Sciatic nerve (tissue), 2 donors: ENCODE data around the gene CYB5D1. TPM values are rescaled to one million over a fixed set of nuclear protein-coding genes. Genes with fewer than 3 reads are reported as not detected.

ENCODE experiments used
- ATAC-seq: fragments of 200-7000 bp; cut with Tn5 transposase; one replicate; pipeline ENCODE4 v1.9.1; 2020; ENCODE audit warnings: mild to moderate bottlenecking, moderate library complexity
- DNase-seq: peaks from one replicate; pipeline ENCODE4 v3.0.0-alpha.2; 2020; ENCODE audit warnings: low spot score
- intact Hi-C: fragments of 100-400 bp; cut with DNase I; formaldehyde crosslinking; loops from one replicate; pipeline ENCODE4 v1.14.2; 2022
- total RNA-seq: library from RNA; stranded (reverse); fragmentation: NEBNext Ultra II Directional; extraction: Animal tissue kit (Norgen Biotek cat#: 25700); gene quantifications from one replicate; pipeline ENCODE4 v1.2.1, GENCODE V29; 2021
- donor health status: DM: no; HTN: no; CAD: no.
- donor health status: DM: no; HTN: no; CAD: no.

The CYB5D1 gene
- total RNA-seq, 1 donor from 2014 or later, result 13.3 TPM

DNA sequence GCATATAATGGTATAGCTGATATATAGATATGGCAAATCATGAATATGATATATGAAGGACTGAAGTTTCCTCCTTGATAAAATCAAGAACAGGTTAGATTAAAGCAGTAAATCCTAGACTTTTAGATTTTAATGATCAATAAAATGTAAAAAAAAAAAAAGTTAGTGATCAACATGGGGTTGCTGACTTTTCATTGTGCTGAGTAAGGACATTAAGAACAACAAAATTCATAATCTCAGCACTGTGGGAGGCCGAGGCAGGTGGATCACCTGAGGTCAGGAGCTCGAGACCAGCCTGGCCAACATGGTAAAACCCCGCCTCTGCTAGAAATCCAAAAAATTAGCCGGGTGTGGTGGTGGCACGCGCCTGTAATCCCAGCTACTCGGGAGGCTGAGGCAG is 20.4 kb downstream of the CYB5D1 start:
- intact Hi-C loops, result no loop called here
- DNase-seq (no peak), ATAC-seq (no peak)

DNA sequence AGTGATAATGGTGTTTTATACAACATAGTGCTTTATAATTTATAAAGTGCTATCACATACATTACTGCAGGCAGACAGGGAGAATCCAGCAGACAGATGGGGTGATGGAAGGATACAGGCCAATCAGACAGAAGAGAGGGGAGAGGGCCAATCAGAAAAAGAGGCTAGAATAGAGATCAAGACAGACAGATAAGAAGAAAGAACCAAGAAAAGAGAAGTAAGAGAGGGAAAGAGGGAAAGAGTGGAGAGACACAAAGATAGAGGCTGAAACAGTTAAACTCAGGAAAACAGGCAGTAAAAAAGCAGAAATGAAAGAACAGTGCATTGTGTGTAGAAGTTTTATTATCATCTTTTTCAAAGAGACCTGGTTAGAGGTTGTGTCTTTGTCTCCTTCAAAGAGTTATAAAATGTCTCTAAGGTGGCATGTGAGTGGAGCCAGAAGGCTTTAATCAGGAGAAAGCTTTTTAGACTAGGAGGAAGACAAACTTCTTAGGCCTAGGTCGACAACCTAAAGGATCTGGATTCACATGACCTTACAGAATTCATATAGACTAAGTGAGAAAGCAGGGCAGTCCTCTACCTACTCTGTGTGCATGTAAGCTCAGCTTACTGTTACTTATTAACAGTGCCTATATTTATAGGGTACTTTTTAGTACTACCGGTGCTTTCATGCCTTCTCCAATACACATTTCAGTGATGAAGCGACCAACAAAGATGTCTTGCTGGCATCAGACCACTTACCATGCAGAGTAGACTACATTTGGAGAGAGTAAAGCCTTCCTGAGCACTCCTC is 22.5 kb downstream of the CYB5D1 start:
- intact Hi-C loops, result no loop called here
- no peak for ATAC-seq

DNA sequence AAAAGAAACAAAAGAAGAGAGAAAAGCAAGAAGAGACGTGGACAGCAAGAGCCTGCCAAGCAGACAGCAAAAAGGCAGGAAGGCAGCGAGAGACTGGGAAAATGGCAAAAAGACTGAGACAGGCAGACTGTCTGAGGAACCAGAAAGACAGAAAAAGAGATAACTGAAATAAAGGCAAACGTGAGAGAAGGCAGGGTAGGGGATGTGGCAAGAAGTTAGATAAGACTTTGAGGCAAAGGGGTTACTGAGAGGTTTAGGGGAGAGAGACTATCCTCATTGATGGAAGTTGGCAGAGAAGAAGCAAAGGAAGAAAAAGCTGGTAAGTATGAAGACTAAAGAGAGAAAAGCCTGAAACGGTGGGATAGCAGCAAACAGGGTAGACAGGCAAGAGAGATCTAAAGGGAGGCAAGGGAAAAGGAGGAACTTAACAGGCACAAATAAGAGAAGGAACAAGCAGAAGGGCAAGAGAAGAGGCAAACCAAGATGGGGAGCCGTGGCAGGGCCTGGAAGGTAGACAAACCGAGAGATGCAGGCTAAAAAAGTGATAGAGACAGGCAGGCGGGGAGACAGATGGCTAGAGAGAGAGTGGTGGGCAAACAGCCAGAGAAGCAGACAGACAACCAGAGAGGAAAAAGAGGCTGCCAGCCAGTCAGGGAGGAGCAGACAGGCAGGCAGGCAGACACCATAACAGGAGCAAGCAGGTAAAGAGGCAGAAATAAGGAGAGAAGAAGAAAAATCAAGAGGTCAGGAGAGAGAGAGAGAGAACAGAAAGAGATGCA is 23.7 kb downstream of the CYB5D1 start:
- DNase-seq, result no peak

More for the DNA sequence above, 22.5 kb downstream of the CYB5D1 start:
- no peak for DNase-seq

DNA sequence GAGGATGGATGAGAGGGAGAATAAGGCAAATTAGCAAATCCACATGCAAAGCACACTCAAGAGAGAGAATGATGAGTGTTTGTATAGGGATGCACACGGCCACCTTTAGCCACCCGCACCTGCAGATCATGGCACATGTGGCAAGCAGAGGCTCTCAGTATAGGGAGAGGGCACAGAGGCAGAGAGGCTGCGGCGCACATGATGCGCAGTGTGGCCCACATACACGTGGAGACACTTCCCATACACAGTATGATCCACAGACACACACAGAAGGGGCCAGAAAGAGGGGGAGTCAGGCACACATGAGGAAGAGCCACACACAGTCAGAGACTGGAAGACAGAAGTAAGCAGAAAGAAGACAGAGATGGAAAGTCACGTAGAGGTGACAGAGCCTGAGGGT is 24.3 kb downstream of the CYB5D1 start:
- ATAC-seq, result no peak
- intact Hi-C loops, result no loop called here
- DNase-seq, result no peak

More for the DNA sequence above, 23.7 kb downstream of the CYB5D1 start:
- intact Hi-C loops, result no loop called here
- ATAC-seq, result no peak

DNA sequence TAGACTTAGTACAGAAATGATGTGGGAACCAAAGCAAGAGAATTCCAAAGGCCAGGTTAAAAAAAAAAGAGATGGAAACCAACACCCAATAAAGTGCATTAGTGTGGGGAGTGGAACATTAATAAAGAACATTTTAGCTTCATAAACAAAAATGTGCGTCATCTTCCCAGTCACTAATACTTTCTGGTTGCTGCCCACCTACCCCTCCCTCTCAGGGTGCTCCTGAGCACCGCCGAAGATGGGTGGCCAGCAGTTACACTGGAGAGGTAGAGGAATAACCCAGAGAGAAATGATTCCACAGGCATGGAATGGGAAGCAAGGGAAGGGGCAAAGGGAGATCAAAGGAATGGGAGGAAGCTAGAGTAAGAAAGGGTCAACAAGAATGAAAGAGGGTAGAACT is 24.8 kb downstream of the CYB5D1 start:
- no peak for ATAC-seq

DNA sequence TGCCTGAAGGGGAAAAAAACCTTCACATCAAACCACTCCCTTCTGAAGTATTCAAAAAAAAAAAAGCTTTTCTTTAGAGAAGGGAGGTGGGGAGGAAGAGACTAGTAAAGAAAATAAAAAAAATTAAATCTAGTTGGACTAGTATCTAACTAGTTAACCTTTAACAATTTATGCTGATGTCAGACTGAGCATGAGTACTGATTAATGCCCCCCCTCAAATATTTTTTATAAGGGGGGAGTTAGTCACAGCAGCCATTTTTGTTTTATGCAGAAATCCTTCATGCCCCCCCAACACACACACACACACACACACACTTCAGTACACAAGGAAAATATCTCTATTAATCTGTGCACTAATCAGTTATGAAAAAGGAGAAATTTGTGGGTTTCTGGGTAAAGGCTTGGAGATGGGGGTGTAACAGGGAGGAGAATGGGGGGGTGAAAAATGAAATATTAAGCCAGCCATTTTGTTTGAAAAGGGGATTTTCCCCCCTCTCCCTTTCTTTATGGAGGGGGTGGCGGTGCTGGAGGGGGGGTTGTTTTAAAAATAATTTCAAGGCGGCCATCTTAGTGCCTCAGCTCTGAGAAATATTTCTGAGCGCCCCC is 26.1 kb downstream of the CYB5D1 start:
- DNase-seq, result no peak
- intact Hi-C loops, result no loop called here
- ATAC-seq, result no peak

More for the DNA sequence above, 24.8 kb downstream of the CYB5D1 start:
- DNase-seq, result no peak
- intact Hi-C loops, result no loop called here

DNA sequence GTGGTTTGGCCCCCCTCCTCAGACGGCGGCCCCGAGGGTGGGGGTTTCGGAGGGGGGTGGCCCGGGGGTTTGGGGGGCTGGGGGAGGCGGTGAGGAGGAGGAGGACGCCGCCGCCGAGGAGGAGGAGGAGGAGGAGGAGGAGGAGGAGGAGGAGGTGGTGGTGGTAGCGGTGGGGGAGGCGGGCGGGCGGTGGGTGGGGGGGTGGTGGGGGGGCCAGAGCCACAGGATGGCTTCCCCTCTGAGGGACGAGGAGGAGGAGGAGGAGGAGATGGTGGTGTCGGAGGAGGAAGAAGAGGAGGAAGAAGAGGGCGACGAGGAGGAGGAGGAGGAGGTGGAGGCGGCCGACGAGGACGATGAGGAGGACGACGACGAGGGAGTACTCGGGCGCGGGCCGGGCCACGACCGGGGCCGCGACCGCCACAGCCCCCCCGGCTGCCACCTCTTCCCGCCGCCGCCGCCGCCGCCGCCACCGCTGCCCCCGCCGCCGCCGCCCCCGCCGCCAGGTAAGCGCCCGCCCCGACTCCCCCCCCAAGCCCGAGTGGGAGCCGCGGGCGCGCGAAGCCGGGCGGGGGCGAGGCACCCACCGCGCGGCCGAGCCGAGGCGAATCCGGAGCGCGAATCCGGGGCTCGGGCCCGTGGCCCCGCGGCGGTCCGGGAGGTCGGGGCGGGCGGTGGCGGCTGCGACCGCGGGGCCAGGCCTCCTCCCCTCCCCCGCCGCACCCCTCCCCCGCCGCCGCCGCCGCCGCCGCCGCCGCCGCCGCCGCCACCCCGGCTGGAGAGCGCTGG is 27.0 kb downstream of the CYB5D1 start:
- intact Hi-C loops, result no loop called here
- no peak for DNase-seq
- no peak for ATAC-seq

DNA sequence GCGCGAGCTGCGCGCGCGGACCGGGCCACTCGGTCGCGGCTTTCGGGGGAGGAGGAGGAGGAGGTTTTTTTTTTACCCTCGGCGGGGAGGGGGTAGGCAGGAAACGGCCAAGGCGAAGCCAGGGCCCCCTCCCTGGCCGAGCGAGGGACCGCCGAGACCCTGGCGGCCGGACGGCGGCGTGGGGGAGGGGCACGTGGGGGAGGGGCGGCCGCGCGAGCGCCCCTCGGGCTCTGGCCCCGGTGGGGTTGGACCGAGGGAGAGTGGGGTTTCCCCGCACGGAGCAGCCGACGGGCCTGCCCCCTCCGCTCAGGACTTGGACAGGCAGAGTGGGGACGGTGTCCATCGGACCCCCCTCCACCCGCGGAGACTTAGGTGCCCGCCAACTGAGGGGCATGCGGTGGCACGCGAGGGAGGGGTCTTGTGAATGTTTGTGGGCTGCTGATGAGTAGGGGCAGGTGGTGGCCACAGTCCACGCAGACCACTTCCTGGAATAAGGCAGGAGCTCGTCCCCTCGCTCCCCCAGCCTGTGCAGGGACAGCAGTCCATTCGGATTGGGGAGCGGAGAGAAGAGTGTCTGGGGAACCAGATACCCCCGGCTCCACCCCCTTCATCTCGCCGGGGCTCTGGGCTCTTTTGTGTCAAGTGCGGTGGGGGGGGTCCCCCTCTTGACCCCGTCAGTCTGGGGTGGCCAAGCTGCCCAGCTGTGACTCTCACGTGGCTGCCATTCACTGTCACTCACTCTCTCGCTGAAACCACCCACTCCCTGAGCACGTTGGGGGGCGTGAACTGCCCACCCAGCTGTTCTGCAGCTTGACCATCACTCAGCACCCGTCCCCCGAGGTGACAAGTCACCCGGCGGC is 27.8 kb downstream of the CYB5D1 start:
- ATAC-seq (peak; percentile 4), DNase-seq (peak; percentile 76)
- intact Hi-C loops, result no loop called here

DNA sequence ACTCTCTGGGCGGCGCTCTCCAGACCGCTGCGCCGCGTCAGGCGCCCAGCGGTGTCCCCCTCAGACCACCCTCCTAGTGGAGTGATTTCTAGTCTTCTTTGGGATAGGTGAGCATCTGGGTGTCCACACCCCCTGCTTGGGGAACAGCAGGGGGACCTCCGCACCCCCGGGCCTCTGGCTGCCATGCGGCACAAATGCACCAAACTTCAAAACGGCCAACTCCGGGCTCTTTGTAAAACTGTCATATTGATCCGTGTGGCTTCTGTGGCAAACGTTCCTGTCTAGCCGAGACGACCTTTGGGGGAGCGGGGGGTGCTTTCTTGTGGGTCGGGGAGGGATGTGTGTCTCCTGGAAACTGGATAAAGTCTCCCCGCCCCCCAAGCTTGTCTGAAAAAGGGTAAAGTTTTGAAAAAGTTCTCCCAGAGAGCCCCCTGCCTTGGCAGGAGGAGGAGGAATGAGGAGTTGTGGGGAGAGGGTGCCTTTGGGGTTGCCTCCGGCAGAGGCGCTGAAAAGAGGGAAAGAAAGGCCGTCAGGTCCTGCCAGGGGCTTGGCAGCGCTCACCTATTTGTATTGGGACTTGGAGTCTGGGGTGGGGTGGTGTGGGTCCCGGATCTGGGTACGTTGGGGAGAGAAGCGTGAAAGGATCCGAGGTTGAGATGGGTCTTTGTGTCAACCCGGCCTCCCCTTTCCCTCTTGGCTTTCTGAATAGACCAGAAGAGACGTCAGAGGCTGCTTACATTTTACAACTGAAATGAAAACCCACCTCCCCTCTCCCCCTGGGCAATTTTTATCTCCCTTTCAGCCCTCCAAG is 28.6 kb downstream of the CYB5D1 start:
- ATAC-seq, result no peak
- intact Hi-C loops, result no loop called here
- DNase-seq, result peak; percentile 75

DNA sequence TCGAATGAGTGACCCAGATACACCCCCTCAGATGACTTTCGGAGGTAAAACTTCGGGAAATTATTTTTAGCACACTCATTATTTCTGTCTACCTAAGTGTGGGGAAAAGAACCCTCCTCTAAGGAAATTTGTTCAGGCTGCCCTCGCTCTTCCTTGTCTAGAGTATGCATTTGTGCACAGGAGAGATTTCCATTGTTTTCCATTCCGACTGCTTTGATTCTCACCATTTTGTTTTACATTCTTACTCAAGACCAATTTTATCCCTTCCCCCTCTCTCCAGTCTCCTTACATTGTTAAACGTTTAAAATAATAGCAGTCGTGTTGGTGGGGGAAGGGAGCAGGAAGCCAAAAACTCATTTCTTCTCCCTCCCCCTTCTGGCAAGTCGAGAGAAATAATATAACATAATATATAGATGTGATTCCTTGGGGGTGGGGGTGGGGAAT is 29.3 kb downstream of the CYB5D1 start:
- DNase-seq (no peak), ATAC-seq (no peak)
- intact Hi-C loops, result no loop called here

DNA sequence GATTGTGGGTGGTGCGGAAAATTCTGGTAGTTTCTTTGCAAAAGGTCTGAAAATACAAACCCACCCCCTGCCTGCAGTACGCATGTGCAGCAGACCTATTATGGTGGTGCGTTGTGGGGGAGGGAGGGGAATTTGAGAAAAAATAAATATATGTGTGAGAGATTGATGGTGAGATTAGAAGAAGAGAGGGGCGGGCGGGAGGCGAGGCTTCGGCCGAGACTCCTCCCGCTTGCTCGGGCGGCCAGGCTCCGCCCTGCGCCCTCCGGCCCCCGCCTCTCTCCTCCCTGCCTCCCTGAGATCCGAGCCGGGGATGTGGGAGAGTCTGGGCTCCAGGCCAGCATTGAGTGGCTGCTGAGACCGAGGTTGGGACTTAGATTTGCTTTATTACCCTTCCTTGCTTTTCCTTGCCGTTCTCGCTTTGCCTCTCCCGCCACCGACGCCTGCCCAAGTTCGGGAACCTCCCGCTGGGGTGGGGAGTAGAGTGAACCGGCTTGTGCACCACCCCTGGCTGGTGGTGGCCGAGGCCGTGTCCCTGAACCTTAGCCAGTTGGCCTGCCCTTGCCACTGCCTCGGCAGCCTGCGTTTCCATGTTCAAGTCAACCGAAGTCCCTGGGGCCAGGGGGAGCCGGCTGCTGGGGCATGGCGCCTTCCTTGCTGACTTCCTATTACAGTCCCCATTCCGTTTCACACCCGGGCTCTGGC is 29.8 kb downstream of the CYB5D1 start:
- DNase-seq (peak; percentile 96), ATAC-seq (peak; percentile 92)
- intact Hi-C loops, result no loop called here

DNA sequence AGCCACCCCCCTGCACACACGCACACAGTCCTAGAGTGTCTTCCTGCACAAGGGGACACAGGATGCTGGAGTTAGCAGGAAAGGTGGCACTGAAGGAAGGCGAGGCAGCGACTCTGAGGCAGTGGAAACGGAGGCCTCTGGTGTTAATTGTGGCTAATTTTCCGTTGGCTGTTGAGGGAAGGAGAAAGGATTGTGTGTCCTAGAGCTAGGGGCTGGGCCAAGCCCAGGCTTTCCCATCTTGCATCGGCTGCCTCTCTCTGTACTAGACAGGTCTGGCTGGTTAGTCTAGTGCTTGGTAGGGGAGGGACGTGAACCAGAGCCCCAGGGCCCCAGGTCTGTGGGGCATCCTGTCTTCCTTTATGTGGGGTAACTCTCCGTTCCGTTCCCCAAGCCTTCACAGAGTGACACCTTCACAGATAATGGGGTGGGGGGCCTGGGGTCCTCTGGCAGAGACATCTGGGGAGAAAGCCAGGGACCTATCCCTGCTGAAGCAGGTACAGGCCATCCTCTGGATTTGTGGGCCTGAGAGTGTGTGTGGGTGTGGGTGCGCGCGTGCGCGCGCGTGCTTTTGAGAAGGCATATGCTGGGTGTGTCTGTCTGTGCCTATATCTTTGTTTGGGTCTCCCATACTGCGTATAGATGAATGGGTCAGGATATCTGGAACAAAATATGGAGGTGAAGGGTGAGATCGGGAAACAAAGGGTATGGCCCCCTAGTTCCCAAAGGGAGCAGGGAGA is 30.5 kb downstream of the CYB5D1 start, which contains the start of gene CHD3:
Gene CHD3 (plus strand): TSS at position 606 of the 737 bp plus-strand sequence. CDS start 212 bp downstream, outside the sequence.
- intact Hi-C loops, result no loop called here
- DNase-seq (no peak), ATAC-seq (peak; percentile 33)

DNA sequence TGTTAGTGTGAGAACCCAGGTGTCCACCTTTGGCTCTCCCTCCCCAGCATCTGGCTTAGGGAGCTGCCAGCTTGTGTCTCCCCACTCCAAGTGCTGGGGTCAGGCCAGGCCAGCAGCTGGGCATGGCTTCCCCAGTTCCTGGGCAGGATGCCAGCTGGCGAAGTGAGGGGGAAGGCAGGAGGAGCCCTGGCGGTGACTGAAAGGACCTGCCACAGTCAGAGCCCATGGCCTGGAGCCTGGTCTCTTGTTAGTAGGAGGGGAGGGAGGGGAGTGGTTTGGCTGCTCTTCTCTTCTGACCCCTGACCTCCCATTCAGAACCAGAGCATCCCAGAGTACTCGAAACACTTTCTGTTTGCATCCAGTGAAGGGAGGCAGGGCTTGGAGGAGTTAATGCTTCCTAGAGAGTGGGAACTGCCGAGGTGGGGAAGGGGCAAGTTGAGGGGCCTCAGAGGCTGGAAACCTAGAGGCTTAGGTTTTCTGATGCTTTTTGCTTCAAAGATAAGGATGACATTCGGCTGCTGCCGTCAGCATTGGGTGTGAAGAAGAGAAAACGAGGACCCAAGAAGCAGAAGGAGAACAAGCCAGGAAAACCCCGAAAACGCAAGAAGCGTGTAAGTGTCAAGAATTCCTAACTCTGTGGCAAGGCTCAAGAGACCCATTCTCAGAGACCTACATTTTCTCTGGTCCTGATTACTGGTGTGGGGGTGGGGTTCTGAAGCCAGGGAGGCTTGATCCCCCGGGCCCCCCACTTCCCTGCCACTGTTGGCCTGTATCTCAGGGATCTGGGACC is 31.6 kb downstream of the CYB5D1 start:
- intact Hi-C loops, result no loop called here
- peak; percentile 97 for DNase-seq
- peak; percentile 74 for ATAC-seq

DNA sequence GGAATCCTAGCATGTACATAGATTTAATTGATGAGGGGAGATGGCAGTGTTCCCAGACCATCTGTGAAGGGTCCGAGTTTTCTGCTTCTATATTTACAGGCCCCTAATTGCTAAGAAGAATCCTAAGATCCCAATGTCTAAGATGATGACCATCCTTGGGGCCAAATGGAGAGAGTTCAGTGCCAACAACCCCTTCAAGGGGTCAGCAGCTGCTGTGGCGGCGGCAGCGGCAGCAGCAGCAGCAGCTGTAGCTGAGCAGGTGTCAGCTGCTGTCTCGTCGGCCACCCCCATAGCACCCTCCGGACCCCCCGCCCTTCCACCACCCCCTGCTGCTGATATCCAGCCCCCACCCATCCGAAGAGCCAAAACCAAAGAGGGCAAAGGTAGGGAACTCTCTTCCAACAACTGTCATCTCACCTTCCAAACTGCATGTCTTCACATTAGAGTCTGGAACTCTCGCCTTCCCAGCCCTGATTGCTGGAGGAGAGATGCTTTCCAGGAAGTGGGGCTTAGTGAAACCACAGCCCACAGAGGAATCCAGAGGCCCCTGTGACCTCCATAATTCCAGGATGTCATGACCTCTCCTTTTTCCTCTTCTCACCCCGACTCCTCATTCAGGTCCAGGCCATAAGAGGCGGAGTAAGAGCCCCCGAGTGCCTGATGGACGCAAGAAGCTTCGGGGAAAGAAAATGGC is 35.5 kb downstream of the CYB5D1 start:
- intact Hi-C loops, result no loop called here
- ATAC-seq (no peak), DNase-seq (no peak)

DNA sequence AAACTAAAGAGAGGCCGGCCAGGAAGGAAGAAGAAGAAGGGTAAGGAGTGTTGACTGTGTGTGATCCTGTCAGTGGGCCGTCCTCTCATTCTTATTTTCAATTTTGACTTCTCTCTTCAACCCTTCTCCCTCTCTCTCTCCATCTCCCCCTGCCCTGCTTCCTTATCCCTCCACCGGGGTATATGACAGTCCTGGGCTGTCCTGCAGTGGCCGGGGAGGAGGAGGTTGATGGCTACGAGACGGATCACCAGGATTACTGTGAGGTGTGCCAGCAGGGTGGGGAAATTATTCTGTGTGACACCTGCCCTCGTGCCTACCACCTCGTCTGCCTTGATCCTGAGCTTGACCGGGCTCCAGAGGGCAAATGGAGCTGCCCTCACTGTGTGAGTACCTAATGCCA is 36.4 kb downstream of the CYB5D1 start:
- ATAC-seq (no peak), DNase-seq (no peak)
- intact Hi-C loops, result no loop called here
